Mammary epithelial cell (primary cell): Measurements from ENCODE around the gene MARK2.

Source experiments
- CTCF ChIP-seq, 2 donors: IDR thresholded peaks in 1 of 2; conservative IDR thresholded peaks in 1 of 2; 2 replicates each; pipeline ENCODE4 v1.5.1; 2011 to 2012; ENCODE audit warnings: inconsistent platforms in 2 of 2, low read length in 2 of 2, mild to moderate bottlenecking in 2 of 2, control low read depth in 1 of 2, low read depth in 1 of 2; ENCODE audit not compliant: insufficient read depth in 1 of 2; ENCODE audit errors: extremely low read depth in 1 of 2
- EZH2 ChIP-seq: IDR thresholded peaks from 2 replicates; pipeline ENCODE4 v1.6.1; 2012; ENCODE audit warnings: low read length, inconsistent platforms, borderline replicate concordance

GRCh38 chr11:63920939-63921417 lies 82.1 kb downstream of the MARK2 start:
- TF ChIP-seq EZH2 (no peak), CTCF (conservative IDR thresholded peaks at IDR 0.05 in 1 of 2, IDR thresholded peaks at IDR 0.05 in 1 of 2; ENCODE audit: extremely low read depth in 1 of 2, insufficient read depth in 1 of 2, low read depth in 1 of 2, low read length in 2 of 2) (no peak)
